Raji (cell line): ENCODE data around the gene SLC22A17.

ENCODE experiments used
- POLR2A ChIP-seq: IDR thresholded peaks from 2 replicates; pipeline ENCODE4 v1.6.1; 2011; ENCODE audit warnings: low read depth, low read length, control low read depth; ENCODE audit not compliant: insufficient read depth

Gene SLC22A17

GRCh38 chr14:23297096-23297495 lies 55.6 kb downstream of the SLC22A17 start:
- no peak for TF ChIP-seq POLR2A
